Astrocyte (in vitro differentiated cells and primary cell): Measurements from ENCODE around the gene MTMR1. TPM values are rescaled to one million over a fixed set of nuclear protein-coding genes. Genes with fewer than 3 reads are reported as not detected.

Experiments
- DNase-seq: peaks from one replicate; pipeline ENCODE4 v3.0.0-alpha.2; 2010; ENCODE audit warnings: low read depth
- FAIRE-seq: peaks from 2 replicates; lab custom pipeline; 2011; peaks lifted over from hg19 to GRCh38; lab: Jason Lieb, UNC
- H2AFZ ChIP-seq: 2 replicates; pipeline ENCODE4 v1.6.0; 2012; ENCODE audit warnings: low read depth, low read length, inconsistent platforms
- H3K27ac ChIP-seq: 2 replicates; pipeline ENCODE4 v1.5.1; 2011; ENCODE audit warnings: low read depth, low read length, inconsistent platforms
- H3K27me3 ChIP-seq: 2 replicates; pipeline ENCODE4 v1.6.0; 2011; ENCODE audit warnings: low read length, inconsistent platforms; ENCODE audit not compliant: insufficient read depth
- H3K36me3 ChIP-seq: 2 replicates; pipeline ENCODE4 v1.5.1; 2011; ENCODE audit warnings: low read length, inconsistent platforms; ENCODE audit not compliant: insufficient read depth
- H3K4me1 ChIP-seq: 2 replicates; pipeline ENCODE4 v1.5.1; 2011; ENCODE audit warnings: low read length, inconsistent platforms; ENCODE audit not compliant: insufficient read depth
- H3K4me2 ChIP-seq: 2 replicates; pipeline ENCODE4 v1.6.0; 2012; ENCODE audit warnings: low read length, inconsistent platforms
- H3K4me3 ChIP-seq: 2 replicates; pipeline ENCODE4 v1.5.1; 2011; ENCODE audit warnings: low read depth, mild to moderate bottlenecking, low read length, inconsistent platforms; ENCODE audit not compliant: insufficient read depth
- H3K79me2 ChIP-seq: 2 replicates; pipeline ENCODE4 v1.6.0; 2012; ENCODE audit warnings: mild to moderate bottlenecking, low read length, inconsistent platforms; ENCODE audit not compliant: insufficient read depth
- H3K9ac ChIP-seq: 2 replicates; pipeline ENCODE4 v1.6.0; 2012; ENCODE audit warnings: mild to moderate bottlenecking, low read length, inconsistent platforms
- H3K9me3 ChIP-seq: 2 replicates; pipeline ENCODE4 v1.5.1; 2012; ENCODE audit warnings: low read depth, mild to moderate bottlenecking, low read length, inconsistent platforms; ENCODE audit not compliant: insufficient read depth
- H4K20me1 ChIP-seq: 2 replicates; pipeline ENCODE4 v1.6.0; 2012; ENCODE audit warnings: low read length, inconsistent platforms; ENCODE audit not compliant: insufficient read depth
- H3K27ac Mint-ChIP-seq: one replicate; pipeline ENCODE4 v1.8.0; 2021; ENCODE audit warnings: mild to moderate bottlenecking, mixed read lengths; ENCODE audit not compliant: unreplicated experiment
- H3K27me3 Mint-ChIP-seq: one replicate; pipeline ENCODE4 v1.8.0; 2021; ENCODE audit warnings: low read depth, mixed read lengths; ENCODE audit not compliant: unreplicated experiment
- H3K36me3 Mint-ChIP-seq: one replicate; pipeline ENCODE4 v1.8.0; 2021; ENCODE audit warnings: low read depth, mixed read lengths; ENCODE audit not compliant: unreplicated experiment
- H3K4me1 Mint-ChIP-seq: one replicate; pipeline ENCODE4 v1.8.0; 2021; ENCODE audit warnings: low read depth, mixed read lengths; ENCODE audit not compliant: unreplicated experiment
- H3K4me3 Mint-ChIP-seq: one replicate; pipeline ENCODE4 v1.8.0; 2021; ENCODE audit warnings: mild to moderate bottlenecking, moderate library complexity, mixed read lengths; ENCODE audit not compliant: unreplicated experiment
- H3K9me3 Mint-ChIP-seq: one replicate; pipeline ENCODE4 v1.8.0; 2021; ENCODE audit warnings: mild to moderate bottlenecking, mixed read lengths; ENCODE audit not compliant: unreplicated experiment
- EZH2 ChIP-seq: IDR thresholded peaks from 2 replicates; pipeline ENCODE4 v1.6.1; 2012; ENCODE audit warnings: mild to moderate bottlenecking, low read length, inconsistent platforms; ENCODE audit not compliant: insufficient read depth
- total RNA-seq: library from RNA; stranded (reverse); gene quantifications from 2 replicates; pipeline ENCODE4 v1.2.1, GENCODE V29; 2021
- TF ChIP-seq, protein P1 (sequence below): IDR thresholded peaks from 2 replicates; pipeline ENCODE4 v1.5.1; 2011; ENCODE audit warnings: low read depth, mild to moderate bottlenecking, inconsistent platforms, low read length, moderate library complexity; ENCODE audit not compliant: insufficient read depth

The MTMR1 gene
- total RNA-seq, 1 donor from 2014 or later: 18.6 TPM

DNA sequence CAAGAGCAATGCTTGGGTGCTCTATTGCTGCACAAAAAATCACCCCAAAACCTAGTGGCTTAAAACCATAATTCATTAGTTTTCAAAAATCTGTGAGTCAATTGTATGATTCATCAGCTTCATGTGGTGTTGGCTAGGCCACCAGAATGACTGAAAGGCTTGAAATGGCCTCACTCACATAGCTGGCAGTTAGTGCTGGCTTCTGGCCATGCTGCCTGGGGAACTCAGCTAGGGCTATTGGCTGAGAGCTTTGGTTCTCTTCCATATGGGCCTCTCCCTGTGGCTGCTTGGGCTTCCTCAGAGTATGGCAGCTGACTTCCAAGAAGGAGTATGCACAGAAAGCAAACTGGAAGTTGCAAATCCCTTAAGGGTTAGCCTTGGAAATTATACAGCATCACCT is 3.1 kb upstream of the MTMR1 start:
- Mint-ChIP-seq H3K4me1 (peaks cover 14% of the 10 kb centered on the region), H3K9me3 (peaks cover 7% of the 10 kb centered on the region), H3K27ac (peak overlapping the region; percentile 92), H3K4me3 (no peak overlapping the region), H3K36me3 (no peaks in the 10 kb centered on the region), H3K27me3 (no peaks in the 10 kb centered on the region)
- no peaks in the 10 kb centered on the region for H3K36me3 ChIP-seq
- DNase-seq (peak; percentile 93), FAIRE-seq (peak; percentile 87)
- no peaks in the 10 kb centered on the region for H4K20me1 ChIP-seq
- H3K27ac ChIP-seq: peak overlapping the region; percentile 90
- H3K27me3 ChIP-seq: no peaks in the 10 kb centered on the region
- H3K4me2 ChIP-seq: peak overlapping the region; percentile 56
- peaks cover 20% of the 10 kb centered on the region for H3K4me1 ChIP-seq
- no peak overlapping the region for H3K4me3 ChIP-seq
- no peak overlapping the region for H2AFZ ChIP-seq
- no peak for TF ChIP-seq EZH2
- TF ChIP-seq, protein P1, sequence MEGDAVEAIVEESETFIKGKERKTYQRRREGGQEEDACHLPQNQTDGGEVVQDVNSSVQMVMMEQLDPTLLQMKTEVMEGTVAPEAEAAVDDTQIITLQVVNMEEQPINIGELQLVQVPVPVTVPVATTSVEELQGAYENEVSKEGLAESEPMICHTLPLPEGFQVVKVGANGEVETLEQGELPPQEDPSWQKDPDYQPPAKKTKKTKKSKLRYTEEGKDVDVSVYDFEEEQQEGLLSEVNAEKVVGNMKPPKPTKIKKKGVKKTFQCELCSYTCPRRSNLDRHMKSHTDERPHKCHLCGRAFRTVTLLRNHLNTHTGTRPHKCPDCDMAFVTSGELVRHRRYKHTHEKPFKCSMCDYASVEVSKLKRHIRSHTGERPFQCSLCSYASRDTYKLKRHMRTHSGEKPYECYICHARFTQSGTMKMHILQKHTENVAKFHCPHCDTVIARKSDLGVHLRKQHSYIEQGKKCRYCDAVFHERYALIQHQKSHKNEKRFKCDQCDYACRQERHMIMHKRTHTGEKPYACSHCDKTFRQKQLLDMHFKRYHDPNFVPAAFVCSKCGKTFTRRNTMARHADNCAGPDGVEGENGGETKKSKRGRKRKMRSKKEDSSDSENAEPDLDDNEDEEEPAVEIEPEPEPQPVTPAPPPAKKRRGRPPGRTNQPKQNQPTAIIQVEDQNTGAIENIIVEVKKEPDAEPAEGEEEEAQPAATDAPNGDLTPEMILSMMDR: no peak
- peaks cover 6% of the 10 kb centered on the region for H3K79me2 ChIP-seq
- H3K9me3 ChIP-seq: peaks cover 17% of the 10 kb centered on the region
- H3K9ac ChIP-seq: peak overlapping the region; percentile 48

DNA sequence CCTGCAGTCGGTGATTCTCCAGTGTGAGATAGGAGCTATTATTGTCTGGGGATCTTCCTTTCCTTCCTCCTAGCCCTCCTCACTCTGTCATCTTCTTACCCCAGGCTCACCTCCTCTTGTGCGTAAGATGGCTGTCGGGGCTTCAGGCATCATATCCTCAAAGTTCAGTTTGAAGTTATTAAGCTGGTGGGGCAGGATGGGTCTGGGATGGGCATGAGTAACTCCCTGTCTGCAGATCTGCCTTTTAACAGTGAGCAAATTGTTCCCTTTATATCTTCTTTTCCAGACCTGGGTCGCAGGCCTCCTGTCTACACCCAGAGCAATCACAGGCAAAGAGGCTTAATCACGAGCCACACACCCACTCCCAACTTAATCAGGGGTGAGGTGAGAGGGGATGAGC is 900 bp upstream of the MTMR1 start:
- no peak overlapping the region for H2AFZ ChIP-seq
- Mint-ChIP-seq H3K4me3 (peak overlapping the region; percentile 82), H3K4me1 (peaks cover 14% of the 10 kb centered on the region), H3K27ac (peak overlapping the region; percentile 91), H3K9me3 (peaks cover 7% of the 10 kb centered on the region), H3K36me3 (no peaks in the 10 kb centered on the region), H3K27me3 (no peaks in the 10 kb centered on the region)
- H3K4me3 ChIP-seq: peak overlapping the region; percentile 63
- no peak overlapping the region for H3K27ac ChIP-seq
- H4K20me1 ChIP-seq: no peaks in the 10 kb centered on the region
- FAIRE-seq (no peak), DNase-seq (no peak)
- H3K36me3 ChIP-seq: no peaks in the 10 kb centered on the region
- no peaks in the 10 kb centered on the region for H3K27me3 ChIP-seq
- peaks cover 20% of the 10 kb centered on the region for H3K4me1 ChIP-seq
- H3K9ac ChIP-seq: peak overlapping the region; percentile 85
- H3K4me2 ChIP-seq: peak overlapping the region; percentile 89
- H3K9me3 ChIP-seq: peaks cover 17% of the 10 kb centered on the region
- TF ChIP-seq, protein P1: no peak
- no peak for TF ChIP-seq EZH2
- peaks cover 24% of the 10 kb centered on the region for H3K79me2 ChIP-seq

DNA sequence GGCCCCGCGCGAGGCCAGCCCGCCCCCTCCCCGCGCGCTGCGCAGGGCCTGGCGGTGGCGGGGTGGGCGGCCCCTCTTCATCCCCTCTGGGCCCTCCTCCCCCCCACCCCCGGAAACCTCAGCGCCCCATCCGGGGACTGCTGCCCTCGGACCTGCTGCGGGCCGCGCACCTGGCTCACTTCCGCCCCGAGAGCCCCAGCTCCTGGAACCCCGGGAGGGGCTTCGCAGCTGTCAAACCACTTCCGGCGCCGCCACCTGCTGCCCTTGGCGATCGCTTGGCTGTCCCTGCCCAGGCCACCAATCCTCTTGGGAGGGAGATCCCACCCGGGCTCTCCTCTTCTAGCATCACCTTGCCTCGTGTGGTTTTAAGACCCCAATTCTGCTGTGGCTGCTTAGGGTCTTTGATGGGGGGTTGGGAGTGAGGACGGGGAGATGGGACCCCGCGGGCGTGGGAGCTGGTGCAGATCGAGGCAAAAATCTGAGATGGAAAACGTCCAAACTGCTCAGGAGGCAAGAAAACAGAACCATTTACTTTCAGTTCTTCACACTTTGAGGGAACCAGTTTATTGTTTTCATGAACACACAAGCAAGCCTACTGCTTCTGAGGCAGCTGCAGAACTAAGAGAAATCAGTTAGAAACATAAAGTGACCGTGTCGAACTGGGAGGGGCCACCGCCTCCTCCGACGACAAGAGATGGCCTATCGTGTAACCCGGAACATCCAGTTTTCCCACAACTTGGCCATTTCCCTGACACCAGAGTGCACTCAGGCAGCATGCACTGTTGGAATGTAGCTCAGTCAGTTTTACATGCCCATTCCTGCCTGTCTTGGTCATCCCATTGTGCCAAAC is 754 bp downstream of the MTMR1 start:
- Histone ChIP-seq H3K4me1 (peaks cover 12% of the 10 kb centered on the region), H3K27ac (peak overlapping the region; percentile 68), H3K27me3 (no peaks in the 10 kb centered on the region), H3K9ac (peak overlapping the region; percentile 85), H3K36me3 (no peaks in the 10 kb centered on the region), H3K9me3 (peaks cover 17% of the 10 kb centered on the region), H3K4me2 (peak overlapping the region; percentile 89), H3K79me2 (peaks cover 29% of the 10 kb centered on the region), H3K4me3 (peak overlapping the region; percentile 61), H2AFZ (peak overlapping the region; percentile 26), H4K20me1 (no peaks in the 10 kb centered on the region)
- Mint-ChIP-seq H3K27me3 (no peaks in the 10 kb centered on the region), H3K27ac (peak overlapping the region; percentile 92), H3K9me3 (peaks cover 7% of the 10 kb centered on the region), H3K4me1 (peaks cover 5% of the 10 kb centered on the region), H3K36me3 (no peaks in the 10 kb centered on the region), H3K4me3 (peak overlapping the region; percentile 87)
- FAIRE-seq (peak; percentile 97), DNase-seq (peak; percentile 68)
- TF ChIP-seq, protein P1: no peak
- TF ChIP-seq EZH2: no peak
